DOHH2 (cell line): ENCODE results near the gene TNRC18.

ENCODE experiments used
- EZH2phosphoT487 ChIP-seq: fragments of 200-600 bp; sonication (generic); IDR thresholded peaks from 2 replicates; pipeline ENCODE4 v1.6.1; 2017; ENCODE audit warnings: borderline replicate concordance, mild to moderate bottlenecking, antibody characterized with exemption, low read length, moderate library complexity, mixed read lengths
- TF ChIP-seq, protein P1 (sequence below): fragments of 200-600 bp; sonication (generic); IDR thresholded peaks from one replicate; pipeline ENCODE4 v1.5.1; 2014; ENCODE audit warnings: antibody characterized with exemption, mild to moderate bottlenecking, low read depth, low read length; ENCODE audit not compliant: poor library complexity, severe bottlenecking

DNA sequence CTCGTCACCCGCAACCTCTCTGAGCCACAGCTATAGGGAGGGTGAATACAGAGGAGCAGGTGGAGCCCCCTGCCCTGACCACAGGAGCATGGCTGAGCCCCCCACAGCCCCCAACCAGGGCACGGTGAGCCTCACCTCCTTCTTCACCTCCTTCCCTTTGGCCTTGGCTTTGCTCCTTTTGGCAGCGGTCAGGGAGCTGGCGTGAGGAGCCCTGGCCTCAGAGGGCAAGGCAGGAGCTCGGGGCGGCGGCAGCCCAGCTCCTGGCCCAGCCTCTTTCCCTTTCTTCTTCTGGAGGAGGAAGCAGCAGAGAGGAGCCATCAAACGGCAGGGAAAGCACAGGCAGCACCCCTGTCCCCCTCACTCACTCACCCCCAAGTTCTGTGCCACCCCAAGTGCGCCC, 98.7 kb downstream of the TNRC18 start:
- TF ChIP-seq, protein P1, sequence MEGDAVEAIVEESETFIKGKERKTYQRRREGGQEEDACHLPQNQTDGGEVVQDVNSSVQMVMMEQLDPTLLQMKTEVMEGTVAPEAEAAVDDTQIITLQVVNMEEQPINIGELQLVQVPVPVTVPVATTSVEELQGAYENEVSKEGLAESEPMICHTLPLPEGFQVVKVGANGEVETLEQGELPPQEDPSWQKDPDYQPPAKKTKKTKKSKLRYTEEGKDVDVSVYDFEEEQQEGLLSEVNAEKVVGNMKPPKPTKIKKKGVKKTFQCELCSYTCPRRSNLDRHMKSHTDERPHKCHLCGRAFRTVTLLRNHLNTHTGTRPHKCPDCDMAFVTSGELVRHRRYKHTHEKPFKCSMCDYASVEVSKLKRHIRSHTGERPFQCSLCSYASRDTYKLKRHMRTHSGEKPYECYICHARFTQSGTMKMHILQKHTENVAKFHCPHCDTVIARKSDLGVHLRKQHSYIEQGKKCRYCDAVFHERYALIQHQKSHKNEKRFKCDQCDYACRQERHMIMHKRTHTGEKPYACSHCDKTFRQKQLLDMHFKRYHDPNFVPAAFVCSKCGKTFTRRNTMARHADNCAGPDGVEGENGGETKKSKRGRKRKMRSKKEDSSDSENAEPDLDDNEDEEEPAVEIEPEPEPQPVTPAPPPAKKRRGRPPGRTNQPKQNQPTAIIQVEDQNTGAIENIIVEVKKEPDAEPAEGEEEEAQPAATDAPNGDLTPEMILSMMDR = no peak
- TF ChIP-seq EZH2phosphoT487 = no peak
